Measurements from ENCODE around the gene TFAP2A.

TFAP2A gene

GRCh38 chr6:10412461-10413261 lies 2.2 kb downstream of the TFAP2A start:
- no peak for DNase-seq (ENCODE audit: low spot score)

GRCh38 chr6:10411971-10412460 lies 2.9 kb downstream of the TFAP2A start:
- DNase-seq (ENCODE audit: low spot score): no peak

GRCh38 chr6:10411131-10411970 lies 3.5 kb downstream of the TFAP2A start:
- DNase-seq (ENCODE audit: low spot score): no peak

GRCh38 chr6:10410207-10411050 lies 4.4 kb downstream of the TFAP2A start:
- no peak for DNase-seq (ENCODE audit: low spot score)

- no peak for DNase-seq (ENCODE audit: low spot score)
Measured at GRCh38 chr6:10409731-10410206, 5.1 kb downstream of the TFAP2A start.

GRCh38 chr6:10409233-10409721 lies 5.6 kb downstream of the TFAP2A start:
- no peak for DNase-seq (ENCODE audit: low spot score)

GRCh38 chr6:10408457-10408856 lies 6.4 kb downstream of the TFAP2A start:
- no peak for DNase-seq (ENCODE audit: low spot score)

- DNase-seq (ENCODE audit: low spot score): no peak
Measured at GRCh38 chr6:10407674-10408054, 7.2 kb downstream of the TFAP2A start.

GRCh38 chr6:10407018-10407673 lies 7.7 kb downstream of the TFAP2A start:
- no peak for DNase-seq (ENCODE audit: low spot score)

- DNase-seq (ENCODE audit: low spot score): no peak
Measured at GRCh38 chr6:10406556-10406955, 8.3 kb downstream of the TFAP2A start.

GRCh38 chr6:10405513-10405900 lies 9.4 kb downstream of the TFAP2A start:
- no peak for DNase-seq (ENCODE audit: low spot score)

GRCh38 chr6:10404799-10405512 lies 9.9 kb downstream of the TFAP2A start:
- DNase-seq (ENCODE audit: low spot score): no peak

- DNase-seq (ENCODE audit: low spot score): peak; percentile 82
Measured at GRCh38 chr6:10404107-10404798, 10.6 kb downstream of the TFAP2A start.

GRCh38 chr6:10403385-10404106 lies 11.3 kb downstream of the TFAP2A start:
- peak; percentile 33 for DNase-seq (ENCODE audit: low spot score)

- no peak for DNase-seq (ENCODE audit: low spot score)
Measured at GRCh38 chr6:10402648-10403311, 12.1 kb downstream of the TFAP2A start.

GRCh38 chr6:10401632-10402223 lies 13.1 kb downstream of the TFAP2A start:
- DNase-seq (ENCODE audit: low spot score): no peak

GRCh38 chr6:10401004-10401536 lies 13.8 kb downstream of the TFAP2A start:
- no peak for DNase-seq (ENCODE audit: low spot score)

GRCh38 chr6:10400330-10400729 lies 14.5 kb downstream of the TFAP2A start:
- no peak for DNase-seq (ENCODE audit: low spot score)

Measured in pons (tissue), 1 donor.